ENCODE measurements around the gene CNKSR3. TPM values are rescaled to one million over a fixed set of nuclear protein-coding genes. Genes with fewer than 3 reads are reported as not detected.
A peak's percentile ranks its signal among the peaks of the same experiment; 100 is the strongest.

Gene CNKSR3
- total RNA-seq, 1 donor from 2014 or later, result 10.3 TPM

GRCh38 chr6:154428897-154429296 lies 81.6 kb downstream of the CNKSR3 start:
- no peak for TF ChIP-seq CTCF (conservative IDR thresholded peaks at IDR 0.05; ENCODE audit: low read depth, low read length)
- no peak for DNase-seq (ENCODE audit: low read depth)
- no peak overlapping the region for H3K4me3 ChIP-seq (ENCODE audit: low read depth, low read length)

GRCh38 chr6:154427446-154427845 lies 83.0 kb downstream of the CNKSR3 start:
- TF ChIP-seq CTCF (conservative IDR thresholded peaks at IDR 0.05; ENCODE audit: low read depth, low read length), result no peak
- no peak overlapping the region for H3K4me3 ChIP-seq (ENCODE audit: low read depth, low read length)
- DNase-seq (ENCODE audit: low read depth), result no peak

- DNase-seq (ENCODE audit: low read depth), result no peak
- no peak for TF ChIP-seq CTCF (conservative IDR thresholded peaks at IDR 0.05; ENCODE audit: low read depth, low read length)
- no peak overlapping the region for H3K4me3 ChIP-seq (ENCODE audit: low read depth, low read length)
Measured at GRCh38 chr6:154426997-154427396, 83.5 kb downstream of the CNKSR3 start.

GRCh38 chr6:154425034-154425433 lies 85.5 kb downstream of the CNKSR3 start:
- no peak for TF ChIP-seq CTCF (conservative IDR thresholded peaks at IDR 0.05; ENCODE audit: low read depth, low read length)
- no peak overlapping the region for H3K4me3 ChIP-seq (ENCODE audit: low read depth, low read length)
- no peak for DNase-seq (ENCODE audit: low read depth)

GRCh38 chr6:154414021-154414813 lies 96.3 kb downstream of the CNKSR3 start:
- TF ChIP-seq CTCF (conservative IDR thresholded peaks at IDR 0.05; ENCODE audit: low read depth, low read length), result no peak
- peak; percentile 20 for DNase-seq (ENCODE audit: low read depth)
- H3K4me3 ChIP-seq (ENCODE audit: low read depth, low read length), result no peak overlapping the region

GRCh38 chr6:154412106-154412820 lies 98.2 kb downstream of the CNKSR3 start:
- no peak for TF ChIP-seq CTCF (conservative IDR thresholded peaks at IDR 0.05; ENCODE audit: low read depth, low read length)
- H3K4me3 ChIP-seq (ENCODE audit: low read depth, low read length), result no peak overlapping the region
- DNase-seq (ENCODE audit: low read depth), result no peak
